H9 (cell line): ENCODE results near the gene STAC2. TPM values are rescaled to one million over a fixed set of nuclear protein-coding genes. Genes with fewer than 3 reads are reported as not detected.

Experiments
- DNase-seq: peaks from one replicate; pipeline ENCODE4 v3.0.0-alpha.2; 2017
- H2AFZ ChIP-seq: one replicate; pipeline ENCODE4 v1.6.1; 2013; ENCODE audit warnings: mild to moderate bottlenecking, low read length, control low read depth, moderate library complexity
- H2AK5ac ChIP-seq: 2 replicates; pipeline ENCODE4 v1.6.1; 2013; ENCODE audit warnings: low read length, control low read depth, mixed read lengths; ENCODE audit not compliant: insufficient read length
- H2BK120ac ChIP-seq: one replicate; pipeline ENCODE4 v1.6.1; 2013; ENCODE audit warnings: low read depth, mild to moderate bottlenecking, low read length, control low read depth, inconsistent platforms; ENCODE audit not compliant: poor library complexity, severe bottlenecking
- H2BK12ac ChIP-seq: 2 replicates; pipeline ENCODE4 v1.6.1; 2013; ENCODE audit warnings: low read length, control low read depth, mixed read lengths, low read depth; ENCODE audit not compliant: insufficient read length
- H2BK15ac ChIP-seq: 2 replicates; pipeline ENCODE4 v1.6.1; 2013; ENCODE audit warnings: low read depth, low read length, control low read depth
- H2BK20ac ChIP-seq: one replicate; pipeline ENCODE4 v1.6.1; 2013; ENCODE audit warnings: low read depth, mild to moderate bottlenecking, low read length, control low read depth, inconsistent platforms; ENCODE audit not compliant: poor library complexity, severe bottlenecking
- H2BK5ac ChIP-seq: 2 replicates; pipeline ENCODE4 v1.6.1; 2013; ENCODE audit warnings: low read length, control low read depth, mixed read lengths; ENCODE audit not compliant: insufficient read length
- H3K14ac ChIP-seq: 2 replicates; pipeline ENCODE4 v1.6.1; 2013; ENCODE audit warnings: low read length, control low read depth; ENCODE audit not compliant: insufficient read depth
- H3K18ac ChIP-seq: 2 replicates; pipeline ENCODE4 v1.6.1; 2013; ENCODE audit warnings: low read depth, mild to moderate bottlenecking, mixed read lengths, low read length, control low read depth; ENCODE audit not compliant: insufficient read length
- H3K23ac ChIP-seq: 2 replicates; pipeline ENCODE4 v1.6.1; 2013; ENCODE audit warnings: low read length, control low read depth, mixed read lengths, low read depth; ENCODE audit not compliant: insufficient read length
- H3K23me2 ChIP-seq: 2 replicates; pipeline ENCODE4 v1.6.1; 2013; ENCODE audit warnings: low read depth, mild to moderate bottlenecking, mixed read lengths, low read length, control low read depth; ENCODE audit not compliant: insufficient read length, poor library complexity, severe bottlenecking
- H3K27ac ChIP-seq: 2 replicates; pipeline ENCODE4 v1.5.1; 2013; ENCODE audit warnings: low read length, control low read depth, mixed read lengths, low read depth; ENCODE audit not compliant: insufficient read length
- H3K27me3 ChIP-seq: 2 replicates; pipeline ENCODE4 v1.6.1; 2013; ENCODE audit warnings: low read length, control low read depth, inconsistent platforms; ENCODE audit not compliant: insufficient read depth
- H3K4ac ChIP-seq: 2 replicates; pipeline ENCODE4 v1.6.1; 2013; ENCODE audit warnings: low read depth, mild to moderate bottlenecking, control low read depth, inconsistent platforms, low read length, moderate library complexity
- H3K4me1 ChIP-seq: 2 replicates; pipeline ENCODE4 v1.6.1; 2013; ENCODE audit warnings: low read length, control low read depth, inconsistent platforms; ENCODE audit not compliant: insufficient read depth
- H3K4me2 ChIP-seq: 2 replicates; pipeline ENCODE4 v1.6.1; 2013; ENCODE audit warnings: low read length, control low read depth, mixed read lengths; ENCODE audit not compliant: insufficient read length, insufficient read depth
- H3K56ac ChIP-seq: 2 replicates; pipeline ENCODE4 v1.6.1; 2013; ENCODE audit warnings: low read depth, mild to moderate bottlenecking, mixed read lengths, low read length, control low read depth; ENCODE audit not compliant: insufficient read length
- H3K79me1 ChIP-seq: 2 replicates; pipeline ENCODE4 v1.6.1; 2013; ENCODE audit warnings: low read depth, mild to moderate bottlenecking, moderate library complexity, low read length, control low read depth, inconsistent platforms; ENCODE audit not compliant: insufficient read depth, poor library complexity, severe bottlenecking
- H3K79me2 ChIP-seq: 2 replicates; pipeline ENCODE4 v1.6.1; 2013; ENCODE audit warnings: low read length, control low read depth, inconsistent platforms; ENCODE audit not compliant: insufficient read depth
- H3K9ac ChIP-seq: 2 replicates; pipeline ENCODE4 v1.6.1; 2013; ENCODE audit warnings: low read length, control low read depth, mixed read lengths; ENCODE audit not compliant: insufficient read length; ENCODE audit errors: extremely low read depth
- H3K9me3 ChIP-seq: one replicate; pipeline ENCODE4 v1.6.1; 2013; ENCODE audit warnings: low read depth, low read length, inconsistent platforms; ENCODE audit not compliant: control insufficient read depth
- H3T11ph ChIP-seq: one replicate; pipeline ENCODE4 v1.6.1; 2013; ENCODE audit warnings: mild to moderate bottlenecking, low read length, control low read depth, inconsistent platforms
- H4K20me1 ChIP-seq: one replicate; pipeline ENCODE4 v1.6.1; 2013; ENCODE audit not compliant: control insufficient read depth, insufficient read length, insufficient read depth
- H4K5ac ChIP-seq: 2 replicates; pipeline ENCODE4 v1.6.1; 2013; ENCODE audit warnings: low read depth, mild to moderate bottlenecking, mixed read lengths, low read length, control low read depth; ENCODE audit not compliant: insufficient read length
- H4K8ac ChIP-seq: replicated peaks from 2 replicates; pipeline ENCODE4 v1.6.1; 2013; ENCODE audit warnings: low read length, control low read depth, mixed read lengths, low read depth; ENCODE audit not compliant: insufficient read length
- H4K91ac ChIP-seq: 2 replicates; pipeline ENCODE4 v1.6.1; 2013; ENCODE audit warnings: low read depth, mild to moderate bottlenecking, moderate library complexity, mixed read lengths, low read length, control low read depth; ENCODE audit not compliant: insufficient read length
- H3K27ac Mint-ChIP-seq, 3 experiments: 2 replicates in 2 of 3; 3 replicates in 1 of 3; pipeline ENCODE4 v1.8.0; 2020 to 2021; ENCODE audit warnings: mixed read lengths in 3 of 3, mild to moderate bottlenecking in 1 of 3, moderate library complexity in 1 of 3
- H3K27me3 Mint-ChIP-seq: 2 replicates; pipeline ENCODE4 v1.8.0; 2021; ENCODE audit warnings: low read depth, mild to moderate bottlenecking, moderate library complexity, mixed read lengths
- H3K36me3 Mint-ChIP-seq, 3 experiments: 2 replicates in 2 of 3; 3 replicates in 1 of 3; pipeline ENCODE4 v1.8.0; 2020 to 2021; ENCODE audit warnings: low read depth in 3 of 3, mixed read lengths in 3 of 3; ENCODE audit not compliant: insufficient read depth in 1 of 3
- H3K4me1 Mint-ChIP-seq, 2 experiments: 2 replicates each; pipeline ENCODE4 v1.8.0; 2020; ENCODE audit warnings: mixed read lengths in 2 of 2
- H3K4me3 Mint-ChIP-seq, 2 experiments: 2 replicates in 1 of 2; 3 replicates in 1 of 2; pipeline ENCODE4 v1.8.0; 2020 to 2021; ENCODE audit warnings: mild to moderate bottlenecking in 2 of 2, mixed read lengths in 2 of 2, moderate library complexity in 1 of 2
- H3K9me3 Mint-ChIP-seq, 2 experiments: 2 replicates in 1 of 2; 3 replicates in 1 of 2; pipeline ENCODE4 v1.8.0; 2020; ENCODE audit warnings: mild to moderate bottlenecking in 2 of 2, mixed read lengths in 2 of 2, moderate library complexity in 1 of 2
- WGBS: extraction: QIAGEN DNeasy Blood & Tissue Kit; methylation state at CpG from one replicate; pipeline ENCODE4 v1.1.7; 2013; ENCODE audit warnings: missing lambda C conversion rate, low lambda C conversion rate, mixed read lengths; ENCODE audit not compliant: insufficient read length; ENCODE audit errors: extremely low coverage; 5-methylcytosine and 5-hydroxymethylcytosine counted together
- total RNA-seq: library from RNA; stranded (reverse); gene quantifications from 2 replicates; pipeline ENCODE4 v1.2.1, GENCODE V29; 2021
- TF ChIP-seq, protein P1 (sequence below): fragments of 200-600 bp; sonication (generic); conservative IDR thresholded peaks from 3 replicates; pipeline ENCODE4 v1.8.0; 2021; ENCODE audit warnings: antibody characterized with exemption, mild to moderate bottlenecking

Gene STAC2
- total RNA-seq, 1 experiment from 2014 or later, result 2.5 TPM

DNA sequence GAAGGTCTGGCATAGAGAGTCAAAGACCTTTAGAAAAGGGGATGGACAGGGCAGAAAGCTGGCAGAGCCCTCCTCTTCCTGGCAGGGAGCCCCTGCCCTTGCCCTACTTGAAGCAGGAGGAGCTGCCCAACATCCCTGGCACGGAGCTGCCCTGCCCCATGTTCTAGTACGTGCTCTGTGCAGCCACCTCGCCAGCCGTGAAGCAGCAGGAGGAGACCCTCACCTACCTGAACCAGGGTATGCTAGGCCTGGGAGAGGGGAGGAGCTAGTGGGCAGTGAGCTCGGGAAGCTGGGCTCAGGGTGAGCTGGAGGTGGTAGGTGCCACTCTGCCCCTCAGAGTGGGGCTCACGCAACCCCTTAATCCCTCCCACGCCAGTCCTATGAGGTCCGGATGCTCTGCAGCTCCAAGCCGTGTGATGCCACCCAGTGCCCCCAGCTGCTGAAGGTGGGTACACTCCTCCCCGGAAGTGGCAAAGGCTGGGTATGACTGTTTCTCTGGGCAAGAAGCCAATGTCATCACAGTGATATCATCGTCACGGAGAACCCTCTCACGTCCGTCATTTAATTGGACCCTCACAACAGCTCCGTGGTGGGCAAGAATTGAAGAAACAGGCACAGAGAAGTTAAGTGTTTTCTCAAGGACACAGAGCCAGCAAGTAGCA lies 12.7 kb upstream of the STAC2 start:
- Mint-ChIP-seq H3K4me1 (peaks cover 11 to 20% of the 10 kb centered on the region in 2 experiments), H3K9me3 (no peaks in the 10 kb centered on the region), H3K36me3 (no peaks in the 10 kb centered on the region), H3K27ac (no peak overlapping the region; a peak in 1 of 7 replicates), H3K27me3 (no peaks in the 10 kb centered on the region; the same call in 1 of the 2 replicates), H3K4me3 (no peak overlapping the region)
- no peaks in the 10 kb centered on the region for H3K23me2 ChIP-seq
- no peak overlapping the region for H2BK5ac ChIP-seq
- H3K79me1 ChIP-seq, result no peaks in the 10 kb centered on the region
- no peak overlapping the region for H3K18ac ChIP-seq
- no peak overlapping the region for H3K14ac ChIP-seq
- no peaks in the 10 kb centered on the region for H3K9me3 ChIP-seq
- TF ChIP-seq, protein P1, sequence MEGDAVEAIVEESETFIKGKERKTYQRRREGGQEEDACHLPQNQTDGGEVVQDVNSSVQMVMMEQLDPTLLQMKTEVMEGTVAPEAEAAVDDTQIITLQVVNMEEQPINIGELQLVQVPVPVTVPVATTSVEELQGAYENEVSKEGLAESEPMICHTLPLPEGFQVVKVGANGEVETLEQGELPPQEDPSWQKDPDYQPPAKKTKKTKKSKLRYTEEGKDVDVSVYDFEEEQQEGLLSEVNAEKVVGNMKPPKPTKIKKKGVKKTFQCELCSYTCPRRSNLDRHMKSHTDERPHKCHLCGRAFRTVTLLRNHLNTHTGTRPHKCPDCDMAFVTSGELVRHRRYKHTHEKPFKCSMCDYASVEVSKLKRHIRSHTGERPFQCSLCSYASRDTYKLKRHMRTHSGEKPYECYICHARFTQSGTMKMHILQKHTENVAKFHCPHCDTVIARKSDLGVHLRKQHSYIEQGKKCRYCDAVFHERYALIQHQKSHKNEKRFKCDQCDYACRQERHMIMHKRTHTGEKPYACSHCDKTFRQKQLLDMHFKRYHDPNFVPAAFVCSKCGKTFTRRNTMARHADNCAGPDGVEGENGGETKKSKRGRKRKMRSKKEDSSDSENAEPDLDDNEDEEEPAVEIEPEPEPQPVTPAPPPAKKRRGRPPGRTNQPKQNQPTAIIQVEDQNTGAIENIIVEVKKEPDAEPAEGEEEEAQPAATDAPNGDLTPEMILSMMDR, result no peak
- H4K8ac ChIP-seq, result no peak overlapping the region
- no peak overlapping the region for H2AK5ac ChIP-seq
- no peak overlapping the region for H3T11ph ChIP-seq
- no peak overlapping the region for H3K9ac ChIP-seq
- no peak overlapping the region for H2BK120ac ChIP-seq
- H3K27ac ChIP-seq, result no peak overlapping the region
- no peaks in the 10 kb centered on the region for H3K27me3 ChIP-seq
- no peak overlapping the region for H2AFZ ChIP-seq
- no peak overlapping the region for H3K23ac ChIP-seq
- no peaks in the 10 kb centered on the region for H3K79me2 ChIP-seq
- H2BK20ac ChIP-seq, result no peak overlapping the region
- no peaks in the 10 kb centered on the region for H3K4me1 ChIP-seq
- H2BK15ac ChIP-seq, result no peak overlapping the region
- H4K20me1 ChIP-seq, result no peaks in the 10 kb centered on the region
- H4K5ac ChIP-seq, result no peak overlapping the region
- no peak overlapping the region for H3K4ac ChIP-seq
- H4K91ac ChIP-seq, result peak overlapping the region; percentile 46
- H3K56ac ChIP-seq, result no peak overlapping the region
- no peak overlapping the region for H2BK12ac ChIP-seq
- WGBS, result no CpG with 5 or more reads among the region's 15 CpGs
- H3K4me2 ChIP-seq, result no peak overlapping the region
- DNase-seq, result no peak
